Upper lobe of left lung (tissue), 6 donors: ENCODE results near the gene HAO1. TPM values are rescaled to one million over a fixed set of nuclear protein-coding genes. Genes with fewer than 3 reads are reported as not detected.

Experiments used
- ATAC-seq, 2 donors: fragments of 200-7000 bp; cut with Tn5 transposase; one replicate each; pipeline ENCODE4 v1.9.1; 2022; ENCODE audit warnings: mild to moderate bottlenecking in 2 of 2, moderate library complexity in 2 of 2; ENCODE audit not compliant: low FRiP score in 2 of 2
- DNase-seq, 2 donors: peaks; one replicate each; pipeline ENCODE4 v3.0.0-alpha.2; 2019 to 2020
- H3K27ac ChIP-seq, 4 donors: fragments of 200-600 bp; sonication (generic); one replicate each; pipeline ENCODE4 v1.5.1; 2016 to 2019
- H3K27me3 ChIP-seq, 4 donors: fragments of 200-600 bp; sonication (generic); one replicate each; pipeline ENCODE4 v1.5.1; 2017 to 2019
- H3K36me3 ChIP-seq, 4 donors: fragments of 200-600 bp; sonication (generic); one replicate each; pipeline ENCODE4 v1.5.1; 2016 to 2019
- H3K4me1 ChIP-seq, 4 donors: fragments of 200-600 bp; sonication (generic); one replicate each; pipeline ENCODE4 v1.5.1; 2018 to 2019
- H3K4me3 ChIP-seq, 4 donors: fragments of 200-600 bp; sonication (generic); one replicate each; pipeline ENCODE4 v1.5.1; 2017 to 2019; ENCODE audit warnings: mild to moderate bottlenecking in 2 of 4, moderate library complexity in 1 of 4
- H3K9me3 ChIP-seq, 4 donors: fragments of 200-600 bp; sonication (generic); one replicate each; pipeline ENCODE4 v1.5.1; 2018 to 2019
- EP300 ChIP-seq, 4 donors: sonication (generic); formaldehyde crosslinking; IDR thresholded peaks; one replicate each; pipeline ENCODE4 v1.5.1; 2017; ENCODE audit warnings: antibody characterized with exemption in 4 of 4, control low read depth in 2 of 4
- POLR2A ChIP-seq, 4 donors: fragments of 450-650 bp; IDR thresholded peaks; one replicate each; pipeline ENCODE4 v1.5.1; 2016 to 2017; ENCODE audit warnings: antibody characterized with exemption in 4 of 4, mild to moderate bottlenecking in 2 of 4
- POLR2AphosphoS5 ChIP-seq, 2 donors: sonication (generic); formaldehyde crosslinking; IDR thresholded peaks; one replicate each; pipeline ENCODE4 v1.5.1; 2017; ENCODE audit warnings: antibody characterized with exemption in 2 of 2
- WGBS, 2 donors: methylation state at CpG; one replicate each; pipeline ENCODE4 v1.1.5; 2017 to 2018; 5-methylcytosine and 5-hydroxymethylcytosine counted together
- total RNA-seq, 6 donors: library from RNA; depleted of rRNA in 4 of 6; stranded (reverse); fragments of >200 nt in 4 of 6; gene quantifications; one replicate each; pipeline versions ENCODE4 v1.1.0 to v1.2.1, GENCODE V29; 2016 to 2021
- TF ChIP-seq, protein P1 (sequence below), 6 experiments: fragments of 450-650 bp in 4 of 6; fragments of 200-600 bp in 2 of 6; sonication (generic) in 2 of 6; IDR thresholded peaks; one replicate each; pipeline ENCODE4 v1.5.1; 2016 to 2019; ENCODE audit warnings: antibody characterized with exemption in 6 of 6
- donor health status: DM: no; HTN: no; CAD: no; lungs with moderate emphysema.
- donor health status: DM: no; HTN: yes; CAD: no; lungs with severe emphysema.

Gene HAO1
- total RNA-seq, 6 donors from 2014 or later, result 0.13 TPM; not detected in 5

DNA sequence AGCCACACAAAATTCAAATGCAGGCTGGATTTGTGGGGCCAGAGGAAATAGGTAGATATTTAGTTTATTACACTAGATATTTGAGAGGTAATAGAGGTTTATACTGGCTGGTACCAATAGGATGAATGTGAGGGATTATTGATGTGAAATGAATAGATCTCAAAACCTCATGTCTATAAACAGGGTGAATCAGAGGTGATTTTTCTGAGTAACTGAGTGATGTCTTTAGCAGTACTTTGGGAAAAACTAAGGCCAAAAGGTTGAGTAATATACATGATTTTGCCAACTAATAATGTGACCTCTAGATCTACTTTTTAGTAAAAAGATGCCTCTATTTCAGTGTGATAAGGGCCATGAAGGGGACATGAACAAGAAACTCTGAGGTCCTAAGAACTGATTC, 86.8 kb downstream of the HAO1 start:
- DNase-seq (no peak), ATAC-seq (no peak)
- Histone ChIP-seq H3K4me1 (no peaks in the 10 kb centered on the region), H3K27ac (no peak overlapping the region), H3K36me3 (no peaks in the 10 kb centered on the region), H3K27me3 (no peaks in the 10 kb centered on the region), H3K9me3 (no peaks in the 10 kb centered on the region), H3K4me3 (no peak overlapping the region)
- no peak for TF ChIP-seq POLR2A (IDR thresholded peaks at IDR 0.05)
- no peak for TF ChIP-seq POLR2AphosphoS5 (IDR thresholded peaks at IDR 0.05)
- no peak for TF ChIP-seq EP300 (IDR thresholded peaks at IDR 0.05)
- TF ChIP-seq, protein P1, sequence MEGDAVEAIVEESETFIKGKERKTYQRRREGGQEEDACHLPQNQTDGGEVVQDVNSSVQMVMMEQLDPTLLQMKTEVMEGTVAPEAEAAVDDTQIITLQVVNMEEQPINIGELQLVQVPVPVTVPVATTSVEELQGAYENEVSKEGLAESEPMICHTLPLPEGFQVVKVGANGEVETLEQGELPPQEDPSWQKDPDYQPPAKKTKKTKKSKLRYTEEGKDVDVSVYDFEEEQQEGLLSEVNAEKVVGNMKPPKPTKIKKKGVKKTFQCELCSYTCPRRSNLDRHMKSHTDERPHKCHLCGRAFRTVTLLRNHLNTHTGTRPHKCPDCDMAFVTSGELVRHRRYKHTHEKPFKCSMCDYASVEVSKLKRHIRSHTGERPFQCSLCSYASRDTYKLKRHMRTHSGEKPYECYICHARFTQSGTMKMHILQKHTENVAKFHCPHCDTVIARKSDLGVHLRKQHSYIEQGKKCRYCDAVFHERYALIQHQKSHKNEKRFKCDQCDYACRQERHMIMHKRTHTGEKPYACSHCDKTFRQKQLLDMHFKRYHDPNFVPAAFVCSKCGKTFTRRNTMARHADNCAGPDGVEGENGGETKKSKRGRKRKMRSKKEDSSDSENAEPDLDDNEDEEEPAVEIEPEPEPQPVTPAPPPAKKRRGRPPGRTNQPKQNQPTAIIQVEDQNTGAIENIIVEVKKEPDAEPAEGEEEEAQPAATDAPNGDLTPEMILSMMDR (IDR thresholded peaks at IDR 0.05), result no peak

DNA sequence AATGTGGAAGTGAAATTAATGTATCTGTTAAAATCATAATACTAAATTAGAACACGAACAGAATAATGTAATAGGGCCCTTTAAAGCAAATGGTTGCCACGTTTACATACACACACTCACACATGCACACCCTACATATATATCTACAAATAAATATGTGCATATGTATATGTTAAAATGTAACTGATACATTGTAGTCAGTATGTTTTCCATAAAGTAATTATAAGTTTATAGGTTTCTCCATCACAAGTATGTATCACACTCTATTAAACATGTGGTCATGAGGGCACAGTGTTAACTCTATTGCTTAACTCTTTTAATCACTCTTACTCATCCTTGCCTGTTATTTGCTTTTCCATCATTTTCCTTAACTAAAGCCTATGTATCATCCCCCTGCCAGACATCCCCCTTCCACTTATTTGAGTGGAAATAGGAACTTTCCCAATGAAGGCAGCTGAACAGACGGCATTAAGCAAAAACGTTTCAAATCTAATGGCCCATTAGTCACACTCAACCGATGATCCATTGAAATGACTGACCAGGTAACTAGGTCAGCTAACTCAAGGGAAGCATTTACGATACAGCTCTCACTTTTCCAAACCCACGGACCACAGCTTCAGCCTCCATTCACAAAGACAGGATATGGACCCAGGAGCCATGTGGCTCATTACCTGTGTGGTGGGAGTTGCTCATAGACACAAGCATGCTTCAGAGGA, 89.3 kb downstream of the HAO1 start:
- WGBS, 2 donors, result 84 to 85% methylated on average over 7 of the region's 7 CpGs
- Histone ChIP-seq H3K4me3 (no peak overlapping the region), H3K27me3 (no peaks in the 10 kb centered on the region), H3K36me3 (no peaks in the 10 kb centered on the region), H3K9me3 (no peaks in the 10 kb centered on the region), H3K27ac (no peak overlapping the region), H3K4me1 (no peaks in the 10 kb centered on the region)
- ATAC-seq (no peak), DNase-seq (no peak)
- TF ChIP-seq POLR2AphosphoS5 (IDR thresholded peaks at IDR 0.05) (no peak), EP300 (IDR thresholded peaks at IDR 0.05) (no peak), POLR2A (IDR thresholded peaks at IDR 0.05) (no peak)
- TF ChIP-seq, protein P1 (IDR thresholded peaks at IDR 0.05), result no peak

DNA sequence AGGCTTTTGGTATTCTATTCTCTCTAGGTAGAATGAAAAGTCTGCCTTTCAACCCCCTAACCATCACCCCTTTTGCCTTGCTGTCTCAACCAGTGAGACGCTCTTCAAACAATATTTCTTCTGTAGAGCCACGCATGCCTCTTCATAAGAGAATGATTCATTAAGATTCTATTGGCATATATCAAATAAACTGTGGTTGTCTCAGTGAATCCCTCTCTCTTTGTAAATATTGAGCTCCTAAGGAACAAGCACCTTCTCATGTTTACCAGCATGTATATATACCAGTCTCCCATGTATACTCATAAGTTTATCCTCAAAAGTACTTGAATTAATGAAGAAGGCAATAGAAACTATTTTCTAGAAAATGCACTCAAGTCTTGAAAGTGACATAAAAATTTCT, 90.6 kb downstream of the HAO1 start:
- ATAC-seq (no peak), DNase-seq (no peak)
- H3K4me1 ChIP-seq, result no peaks in the 10 kb centered on the region
- no peaks in the 10 kb centered on the region for H3K36me3 ChIP-seq
- H3K4me3 ChIP-seq, result no peak overlapping the region
- no peaks in the 10 kb centered on the region for H3K9me3 ChIP-seq
- TF ChIP-seq POLR2A (IDR thresholded peaks at IDR 0.05) (no peak), POLR2AphosphoS5 (IDR thresholded peaks at IDR 0.05) (no peak), EP300 (IDR thresholded peaks at IDR 0.05) (no peak)
- TF ChIP-seq, protein P1 (IDR thresholded peaks at IDR 0.05), result no peak
- H3K27ac ChIP-seq, result no peak overlapping the region
- WGBS, 2 donors, result 89 to 93% methylated on average over 2 of the region's 2 CpGs
- H3K27me3 ChIP-seq, result no peaks in the 10 kb centered on the region

DNA sequence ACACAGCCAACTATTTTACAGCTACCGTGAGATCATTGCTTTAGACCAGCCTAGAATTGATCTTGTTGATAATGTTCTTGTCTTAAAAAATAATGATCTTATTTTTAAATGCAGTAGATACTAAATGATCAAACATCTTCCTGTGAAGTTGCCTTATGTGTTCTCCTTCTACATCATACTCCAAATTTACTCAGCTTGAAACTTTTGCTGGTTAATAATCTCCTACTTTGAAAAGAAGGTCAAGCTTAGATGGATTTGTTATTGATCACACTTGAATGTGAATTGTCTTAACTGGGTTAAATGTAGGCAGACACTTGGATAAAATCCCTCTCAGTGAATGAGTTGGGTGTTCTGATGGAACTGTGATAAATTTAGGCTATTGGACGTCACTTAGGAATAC, 91.9 kb downstream of the HAO1 start:
- Histone ChIP-seq H3K4me3 (no peak overlapping the region), H3K27me3 (no peaks in the 10 kb centered on the region), H3K4me1 (no peaks in the 10 kb centered on the region), H3K36me3 (no peaks in the 10 kb centered on the region), H3K9me3 (no peaks in the 10 kb centered on the region), H3K27ac (no peak overlapping the region)
- ATAC-seq (no peak), DNase-seq (no peak)
- TF ChIP-seq, protein P1 (IDR thresholded peaks at IDR 0.05), result no peak
- TF ChIP-seq EP300 (IDR thresholded peaks at IDR 0.05) (no peak), POLR2AphosphoS5 (IDR thresholded peaks at IDR 0.05) (no peak), POLR2A (IDR thresholded peaks at IDR 0.05) (no peak)
- WGBS, 2 donors, result 89 to 90% methylated on average over 2 of the region's 2 CpGs

DNA sequence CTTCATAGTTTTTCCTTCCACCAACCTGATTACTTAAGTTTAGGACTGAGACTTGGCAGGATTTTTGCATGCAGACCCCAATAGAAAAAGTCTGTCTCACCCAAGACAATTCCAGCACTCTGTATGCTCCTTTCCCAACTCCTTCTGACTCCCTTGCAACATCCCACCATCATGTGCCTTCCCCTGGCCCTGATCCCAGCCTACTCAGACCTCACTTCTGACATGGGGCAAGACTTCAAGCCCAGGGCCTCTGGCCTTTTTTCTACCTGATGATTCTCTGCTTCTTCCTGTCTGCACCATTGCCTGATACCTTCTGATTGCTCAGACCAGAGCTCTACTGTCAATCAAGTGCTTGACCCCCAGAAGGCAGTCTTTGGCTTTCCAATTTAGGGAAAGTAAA, 96.6 kb downstream of the HAO1 start:
- H3K27me3 ChIP-seq, result no peaks in the 10 kb centered on the region
- no peak overlapping the region for H3K4me3 ChIP-seq
- ATAC-seq (no peak), DNase-seq (peak in 1 of 2 donors; percentile 24)
- no peaks in the 10 kb centered on the region for H3K9me3 ChIP-seq
- H3K36me3 ChIP-seq, result no peaks in the 10 kb centered on the region
- no peak for TF ChIP-seq POLR2A (IDR thresholded peaks at IDR 0.05)
- TF ChIP-seq EP300 (IDR thresholded peaks at IDR 0.05), result no peak
- TF ChIP-seq, protein P1 (IDR thresholded peaks at IDR 0.05), result no peak
- no peak for TF ChIP-seq POLR2AphosphoS5 (IDR thresholded peaks at IDR 0.05)
- no peaks in the 10 kb centered on the region for H3K4me1 ChIP-seq
- H3K27ac ChIP-seq, result no peak overlapping the region
